Stimulated activated CD4-positive, alpha-beta T cell treated with anti-CD3 and anti-CD28 coated beads, TNF-alpha, amount 100 ng/mL, for 4 hours (primary cell): ENCODE measurements around the gene FOXP1.

Experiments
- DNase-seq, 3 experiments: peaks; one replicate each; pipeline ENCODE4 v3.0.0-alpha.2; 2020; ENCODE audit warnings: low read depth in 3 of 3

FOXP1 gene

GRCh38 chr3:71006810-71007785, 576.4 kb downstream of the FOXP1 start:
- no peak for DNase-seq

GRCh38 chr3:71005702-71006321, 577.7 kb downstream of the FOXP1 start:
- no peak for DNase-seq

GRCh38 chr3:71003511-71003910, 580.0 kb downstream of the FOXP1 start:
- no peak for DNase-seq

- DNase-seq: no peak
These were observed 581.2 kb downstream of the FOXP1 start for GRCh38 chr3:71002298-71002697.

GRCh38 chr3:71001303-71001830, 582.2 kb downstream of the FOXP1 start:
- DNase-seq: no peak

GRCh38 chr3:71000483-71000882, 583.0 kb downstream of the FOXP1 start:
- DNase-seq: no peak

GRCh38 chr3:70999730-71000129, 583.8 kb downstream of the FOXP1 start:
- no peak for DNase-seq

- no peak for DNase-seq
These were observed 587.4 kb downstream of the FOXP1 start for GRCh38 chr3:70996082-70996481.

- no peak for DNase-seq
These were observed 588.9 kb downstream of the FOXP1 start for GRCh38 chr3:70994644-70995043.

- no peak for DNase-seq
These were observed 590.8 kb downstream of the FOXP1 start for GRCh38 chr3:70992562-70993204.

GRCh38 chr3:70992131-70992530, 591.4 kb downstream of the FOXP1 start:
- no peak for DNase-seq

- no peak for DNase-seq
These were observed 592.8 kb downstream of the FOXP1 start for GRCh38 chr3:70990723-70991122.

GRCh38 chr3:70990185-70990584, 593.3 kb downstream of the FOXP1 start:
- DNase-seq: no peak

- no peak for DNase-seq
These were observed 594.4 kb downstream of the FOXP1 start for GRCh38 chr3:70989174-70989573.

GRCh38 chr3:70988111-70988510, 595.4 kb downstream of the FOXP1 start:
- no peak for DNase-seq

GRCh38 chr3:70985572-70985971, 598.0 kb downstream of the FOXP1 start:
- DNase-seq: no peak

- no peak for DNase-seq
These were observed 598.6 kb downstream of the FOXP1 start for GRCh38 chr3:70984776-70985482.

- DNase-seq: no peak
These were observed 600.8 kb downstream of the FOXP1 start for GRCh38 chr3:70982700-70983140.

GRCh38 chr3:70982284-70982683, 601.2 kb downstream of the FOXP1 start:
- no peak for DNase-seq

GRCh38 chr3:70981231-70981880, 602.2 kb downstream of the FOXP1 start:
- DNase-seq: no peak

- DNase-seq: no peak
These were observed 602.8 kb downstream of the FOXP1 start for GRCh38 chr3:70980646-70981170.
